DMS153 treated with DMSO at 0.1 percent for 48 hours (cell line): ENCODE results near the gene LUZP2.

Experiments used
- DNase-seq: peaks from one replicate; lab custom pipeline; 2025; ENCODE audit not compliant: unreplicated experiment; lab: John Stamatoyannopoulos, UW

The LUZP2 gene

GRCh38 chr11:24560324-24560723 lies 63.5 kb downstream of the LUZP2 start:
- DNase-seq: no peak

GRCh38 chr11:24567380-24567779 lies 70.5 kb downstream of the LUZP2 start:
- DNase-seq: no peak

- no peak for DNase-seq
Measured at GRCh38 chr11:24572376-24572775, 75.5 kb downstream of the LUZP2 start.

- no peak for DNase-seq
Measured at GRCh38 chr11:24574461-24574860, 77.6 kb downstream of the LUZP2 start.

- no peak for DNase-seq
Measured at GRCh38 chr11:24575392-24575791, 78.5 kb downstream of the LUZP2 start.

GRCh38 chr11:24585192-24585591 lies 88.3 kb downstream of the LUZP2 start:
- DNase-seq: no peak

- no peak for DNase-seq
Measured at GRCh38 chr11:24587635-24588034, 90.8 kb downstream of the LUZP2 start.

- no peak for DNase-seq
Measured at GRCh38 chr11:24588081-24588480, 91.2 kb downstream of the LUZP2 start.

- DNase-seq: no peak
Measured at GRCh38 chr11:24589064-24589463, 92.2 kb downstream of the LUZP2 start.

- DNase-seq: no peak
Measured at GRCh38 chr11:24591283-24591682, 94.4 kb downstream of the LUZP2 start.

- no peak for DNase-seq
Measured at GRCh38 chr11:24592360-24592759, 95.5 kb downstream of the LUZP2 start.

GRCh38 chr11:24593332-24593731 lies 96.5 kb downstream of the LUZP2 start:
- no peak for DNase-seq

GRCh38 chr11:24594401-24594800 lies 97.5 kb downstream of the LUZP2 start:
- no peak for DNase-seq

GRCh38 chr11:24598641-24599040 lies 101.8 kb downstream of the LUZP2 start:
- DNase-seq: no peak

- no peak for DNase-seq
Measured at GRCh38 chr11:24609192-24610119, 112.6 kb downstream of the LUZP2 start.

GRCh38 chr11:24615451-24616160 lies 118.8 kb downstream of the LUZP2 start:
- no peak for DNase-seq

GRCh38 chr11:24617856-24618255 lies 121.0 kb downstream of the LUZP2 start:
- no peak for DNase-seq

GRCh38 chr11:24619900-24620299 lies 123.0 kb downstream of the LUZP2 start:
- DNase-seq: no peak

- no peak for DNase-seq
Measured at GRCh38 chr11:24622262-24622661, 125.4 kb downstream of the LUZP2 start.

GRCh38 chr11:24623121-24623520 lies 126.3 kb downstream of the LUZP2 start:
- no peak for DNase-seq

GRCh38 chr11:24624432-24624831 lies 127.6 kb downstream of the LUZP2 start:
- DNase-seq: no peak

GRCh38 chr11:24625975-24626374 lies 129.1 kb downstream of the LUZP2 start:
- DNase-seq: no peak
